D721Med (cell line): ENCODE data around the gene ST7L.

Experiments
- DNase-seq: peaks from one replicate; pipeline ENCODE4 v3.0.0; 2011; ENCODE audit warnings: low spot score; ENCODE audit not compliant: insufficient read length
- FAIRE-seq: peaks from 2 replicates; lab custom pipeline; 2011; peaks lifted over from hg19 to GRCh38; lab: Jason Lieb, UNC
- TF ChIP-seq, protein P1 (sequence below): IDR thresholded peaks from 2 replicates; pipeline ENCODE4 v1.5.1; 2012; ENCODE audit warnings: mild to moderate bottlenecking, control low read depth; ENCODE audit not compliant: insufficient read depth; ENCODE audit errors: missing control alignments

Gene ST7L

DNA sequence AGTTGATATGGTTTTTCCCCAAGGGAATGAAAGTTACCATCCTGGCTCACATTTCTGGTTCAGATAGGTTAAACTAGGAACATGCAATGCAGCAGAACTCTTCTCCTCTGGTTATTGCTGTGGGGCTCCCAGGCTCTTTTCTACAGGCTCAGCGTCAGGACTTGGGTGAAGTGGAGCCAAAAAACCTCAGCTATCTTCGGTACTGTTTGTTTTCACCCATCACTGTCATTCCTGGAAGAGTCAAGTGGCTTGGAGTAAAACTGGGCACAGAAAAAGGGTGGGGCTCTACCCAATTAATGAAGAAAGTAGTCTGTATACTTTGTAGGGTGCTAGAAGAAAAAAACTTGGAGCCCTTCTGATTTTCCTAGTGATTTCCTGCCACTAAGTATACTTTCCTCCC, 100.8 kb downstream of the ST7L start:
- DNase-seq = no peak
- no peak for FAIRE-seq
- TF ChIP-seq, protein P1, sequence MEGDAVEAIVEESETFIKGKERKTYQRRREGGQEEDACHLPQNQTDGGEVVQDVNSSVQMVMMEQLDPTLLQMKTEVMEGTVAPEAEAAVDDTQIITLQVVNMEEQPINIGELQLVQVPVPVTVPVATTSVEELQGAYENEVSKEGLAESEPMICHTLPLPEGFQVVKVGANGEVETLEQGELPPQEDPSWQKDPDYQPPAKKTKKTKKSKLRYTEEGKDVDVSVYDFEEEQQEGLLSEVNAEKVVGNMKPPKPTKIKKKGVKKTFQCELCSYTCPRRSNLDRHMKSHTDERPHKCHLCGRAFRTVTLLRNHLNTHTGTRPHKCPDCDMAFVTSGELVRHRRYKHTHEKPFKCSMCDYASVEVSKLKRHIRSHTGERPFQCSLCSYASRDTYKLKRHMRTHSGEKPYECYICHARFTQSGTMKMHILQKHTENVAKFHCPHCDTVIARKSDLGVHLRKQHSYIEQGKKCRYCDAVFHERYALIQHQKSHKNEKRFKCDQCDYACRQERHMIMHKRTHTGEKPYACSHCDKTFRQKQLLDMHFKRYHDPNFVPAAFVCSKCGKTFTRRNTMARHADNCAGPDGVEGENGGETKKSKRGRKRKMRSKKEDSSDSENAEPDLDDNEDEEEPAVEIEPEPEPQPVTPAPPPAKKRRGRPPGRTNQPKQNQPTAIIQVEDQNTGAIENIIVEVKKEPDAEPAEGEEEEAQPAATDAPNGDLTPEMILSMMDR = no peak

DNA sequence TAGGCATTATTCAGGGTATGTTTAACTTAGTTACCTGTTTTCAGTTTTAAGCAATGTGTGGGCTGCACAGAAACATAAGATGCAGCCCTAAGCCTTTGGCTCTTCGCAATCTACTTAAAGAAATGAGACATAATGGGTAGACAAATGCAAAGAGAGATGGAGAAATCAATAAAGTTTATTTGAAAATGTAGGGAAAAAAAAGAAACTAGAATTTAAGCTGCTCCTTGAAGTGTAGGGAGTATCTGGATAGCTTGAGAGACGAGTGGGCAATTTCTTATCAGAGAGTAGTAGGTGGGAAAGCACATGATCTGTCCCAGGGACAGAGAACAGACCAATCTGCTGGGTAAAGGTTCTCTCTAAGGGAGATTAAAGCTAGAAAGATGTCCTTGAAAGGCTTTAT, 101.3 kb downstream of the ST7L start:
- TF ChIP-seq, protein P1 = no peak
- DNase-seq (no peak), FAIRE-seq (no peak)

DNA sequence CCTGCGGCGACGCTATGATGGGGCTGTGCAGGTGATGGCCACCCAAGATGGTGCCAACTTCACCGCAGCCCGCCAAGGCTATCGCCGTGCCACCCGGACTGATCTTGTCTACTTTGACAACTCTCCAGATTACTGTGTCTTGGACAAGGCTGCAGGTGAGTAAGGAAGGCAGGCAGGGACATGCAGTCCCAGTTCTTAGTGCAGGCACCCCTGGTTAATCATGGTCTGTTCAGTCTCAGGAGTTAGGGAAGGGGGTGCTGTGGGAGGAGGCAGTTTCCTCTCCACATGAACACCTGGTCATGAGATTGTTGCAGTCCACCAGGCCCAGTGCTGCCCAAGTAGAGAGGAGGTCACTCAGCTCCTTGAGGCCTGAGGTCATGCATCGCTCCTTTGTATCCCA, 101.7 kb downstream of the ST7L start:
- FAIRE-seq (no peak), DNase-seq (no peak)
- TF ChIP-seq, protein P1 = no peak

DNA sequence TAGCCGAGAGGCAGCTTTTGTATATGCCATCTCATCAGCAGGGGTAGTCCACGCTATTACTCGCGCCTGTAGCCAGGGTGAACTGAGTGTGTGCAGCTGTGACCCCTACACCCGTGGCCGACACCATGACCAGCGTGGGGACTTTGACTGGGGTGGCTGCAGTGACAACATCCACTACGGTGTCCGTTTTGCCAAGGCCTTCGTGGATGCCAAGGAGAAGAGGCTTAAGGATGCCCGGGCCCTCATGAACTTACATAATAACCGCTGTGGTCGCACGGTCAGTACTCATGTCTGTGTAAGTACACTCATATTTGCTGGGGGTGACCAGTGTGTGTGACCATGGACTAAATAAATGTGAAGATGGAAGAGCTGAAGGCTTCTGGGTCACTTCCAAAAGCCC, 102.8 kb downstream of the ST7L start:
- DNase-seq (no peak), FAIRE-seq (no peak)
- TF ChIP-seq, protein P1 = no peak

DNA sequence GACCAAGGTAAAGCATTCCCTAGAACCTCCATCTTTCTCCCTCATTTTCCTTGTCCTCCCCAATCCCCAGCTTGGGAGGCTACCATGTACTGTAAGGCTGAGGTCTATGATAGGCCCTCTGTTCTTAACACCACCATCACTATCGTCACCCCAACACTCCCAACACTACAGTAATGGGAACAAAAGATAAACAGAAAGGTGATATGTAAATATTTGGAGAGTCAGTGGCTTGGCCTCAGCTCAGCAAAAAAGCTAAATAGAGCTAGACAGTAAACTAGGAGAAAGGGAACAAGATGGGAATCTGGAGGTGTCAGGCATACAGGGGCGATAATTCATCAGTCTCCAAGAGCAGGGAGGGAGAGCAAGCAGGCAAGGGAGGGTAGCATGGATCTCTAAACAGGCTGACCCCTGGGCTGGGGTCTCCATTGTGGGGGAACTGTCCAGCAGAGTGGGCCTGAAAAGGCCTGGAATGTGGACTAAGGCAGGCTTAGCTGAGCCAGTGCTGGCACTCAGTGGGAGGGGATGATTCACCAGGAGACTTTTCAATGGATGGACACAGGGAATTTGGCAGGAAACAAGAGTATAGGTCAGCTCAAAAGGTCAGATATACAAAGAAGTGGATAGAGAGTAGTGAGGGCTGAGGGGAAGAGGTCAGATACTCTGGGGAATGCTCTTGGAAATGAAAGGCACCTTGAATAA, 103.5 kb downstream of the ST7L start:
- FAIRE-seq (no peak), DNase-seq (no peak)
- TF ChIP-seq, protein P1 = no peak

DNA sequence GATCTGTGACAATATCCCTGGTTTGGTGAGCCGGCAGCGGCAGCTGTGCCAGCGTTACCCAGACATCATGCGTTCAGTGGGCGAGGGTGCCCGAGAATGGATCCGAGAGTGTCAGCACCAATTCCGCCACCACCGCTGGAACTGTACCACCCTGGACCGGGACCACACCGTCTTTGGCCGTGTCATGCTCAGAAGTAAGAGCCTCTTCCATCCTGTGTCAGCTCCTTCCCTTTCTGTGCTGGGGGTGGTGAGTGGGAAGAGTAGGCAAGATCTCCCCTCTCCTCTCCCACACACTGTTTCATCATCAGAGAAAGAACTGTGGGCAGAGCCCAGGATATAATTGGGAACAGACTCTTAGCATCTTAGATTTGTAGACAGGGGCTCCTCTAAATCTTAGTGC, 104.0 kb downstream of the ST7L start:
- TF ChIP-seq, protein P1 = no peak
- FAIRE-seq (no peak), DNase-seq (no peak)

DNA sequence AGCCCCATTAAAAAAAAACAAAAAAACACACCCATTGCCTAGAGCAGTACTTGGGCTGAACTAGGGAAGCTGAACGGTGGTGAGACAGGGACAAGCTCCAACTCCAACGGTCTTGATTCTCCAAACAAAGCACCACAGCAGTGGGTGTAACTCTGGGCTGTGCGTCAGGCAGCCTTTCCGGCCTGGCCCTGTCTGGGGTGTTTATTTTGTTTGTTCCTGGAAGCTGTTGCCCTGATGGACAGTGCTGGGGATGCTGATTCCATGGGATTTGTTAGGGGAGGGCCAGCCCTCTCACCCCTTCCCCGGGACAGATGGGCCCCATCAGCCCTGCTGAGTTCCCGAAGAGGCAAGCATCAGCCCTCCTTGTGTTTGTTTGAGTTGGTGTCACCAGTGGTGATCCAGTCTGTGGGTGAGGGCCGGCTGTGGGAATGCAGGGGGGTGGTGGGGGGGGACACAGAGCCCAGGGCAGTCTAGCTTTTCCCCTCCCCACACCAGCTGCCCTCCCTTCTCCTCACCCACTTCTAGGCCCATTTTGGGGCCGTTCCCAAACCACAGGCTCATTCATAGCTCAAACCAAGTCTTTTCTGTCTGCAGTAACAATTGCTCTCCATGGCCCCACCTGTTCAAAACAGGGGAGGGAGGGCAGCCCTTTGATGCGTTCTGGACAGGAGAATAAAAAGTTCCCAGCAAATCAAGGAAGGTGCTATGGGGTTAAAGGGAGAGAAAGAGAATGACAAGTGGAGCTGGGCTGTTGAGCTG, 105.7 kb downstream of the ST7L start:
- no peak for FAIRE-seq
- no peak for DNase-seq

More for the DNA sequence above, 105.7 kb downstream of the ST7L start:
- TF ChIP-seq, protein P1 = no peak
